ENCODE results near the gene RBMS3.
"Not testable (repeated sequence)": the region's sequence is repeated elsewhere in the genome, so short reads cannot be mapped to it uniquely, and the experiment has no call there.

The RBMS3 gene

GRCh38 chr3:29642393-29643033 lies 361.6 kb downstream of the RBMS3 start:
- DNase-seq = no peak

DNA sequence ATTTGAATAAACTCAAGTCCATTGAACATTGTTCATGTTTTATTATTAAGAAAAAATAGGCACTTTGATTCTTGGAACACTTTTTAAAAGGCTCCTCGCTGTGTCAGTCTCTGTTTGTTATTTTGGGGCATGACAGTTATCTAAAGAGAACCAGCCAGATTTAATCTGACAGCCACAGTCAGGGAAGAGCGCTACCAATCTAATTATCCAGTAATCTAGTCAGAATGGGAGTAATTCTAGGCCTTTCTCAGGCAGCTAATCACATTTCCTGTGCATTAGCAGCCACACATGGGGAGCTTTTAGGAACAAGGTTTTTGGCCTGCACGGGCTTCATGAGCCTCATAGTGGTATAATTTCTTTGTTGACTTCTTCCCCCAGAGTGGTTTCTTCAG lies 362.2 kb downstream of the RBMS3 start:
- DNase-seq = no peak

DNA sequence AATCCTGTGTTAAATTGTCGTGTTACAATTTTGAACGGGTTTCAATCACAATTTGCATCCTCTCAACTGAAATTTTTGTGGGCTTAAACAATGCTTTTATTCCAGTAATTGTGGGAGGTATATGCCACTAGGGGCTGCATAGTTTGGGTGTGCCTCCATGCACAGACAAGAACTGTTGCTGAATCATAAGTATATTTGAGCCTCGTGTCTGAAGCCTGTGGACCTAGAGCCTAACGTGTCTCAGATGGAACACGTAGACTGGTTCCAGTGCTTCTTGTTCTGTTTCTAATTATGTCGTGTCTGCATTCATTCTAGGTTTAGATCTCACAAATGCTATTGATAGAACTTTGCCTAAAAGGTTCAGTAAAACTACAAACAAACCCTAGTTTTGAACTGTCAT lies 363.4 kb downstream of the RBMS3 start:
- no peak for DNase-seq

GRCh38 chr3:29644956-29645636 lies 364.2 kb downstream of the RBMS3 start:
- DNase-seq = no peak

- no peak for DNase-seq
Measured at GRCh38 chr3:29646043-29646442, 365.2 kb downstream of the RBMS3 start.

- peak; percentile 2 for DNase-seq
Measured at GRCh38 chr3:29649815-29650547, 369.1 kb downstream of the RBMS3 start.

GRCh38 chr3:29653680-29654079 lies 372.8 kb downstream of the RBMS3 start:
- DNase-seq = no peak

- no peak for DNase-seq
Measured at GRCh38 chr3:29655015-29655747, 374.3 kb downstream of the RBMS3 start.

DNA sequence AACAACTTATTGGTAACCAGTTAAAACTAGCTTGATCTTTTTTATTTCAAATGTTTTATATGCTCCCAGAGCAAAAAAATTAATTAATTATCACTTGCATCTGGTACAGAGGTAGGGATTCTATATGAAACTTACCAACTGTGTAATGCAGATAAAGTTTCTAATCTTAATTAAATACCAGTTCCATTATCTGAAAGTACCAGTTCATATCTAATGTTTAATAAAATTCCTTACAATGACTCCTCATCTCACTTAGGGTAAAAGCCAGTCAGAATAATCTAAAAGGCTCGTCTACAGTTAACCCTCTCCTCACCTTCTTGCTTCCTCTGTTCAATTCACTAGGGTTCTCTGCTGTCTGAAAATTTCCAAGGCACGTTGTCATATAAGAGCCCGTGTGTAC lies 384.8 kb downstream of the RBMS3 start:
- DNase-seq = no peak

GRCh38 chr3:29668233-29668632 lies 387.4 kb downstream of the RBMS3 start:
- DNase-seq = no peak

GRCh38 chr3:29668728-29669127 lies 387.9 kb downstream of the RBMS3 start:
- no peak for DNase-seq

- not testable (repeated sequence) for DNase-seq
Measured at GRCh38 chr3:29670476-29670875, 389.6 kb downstream of the RBMS3 start.

DNA sequence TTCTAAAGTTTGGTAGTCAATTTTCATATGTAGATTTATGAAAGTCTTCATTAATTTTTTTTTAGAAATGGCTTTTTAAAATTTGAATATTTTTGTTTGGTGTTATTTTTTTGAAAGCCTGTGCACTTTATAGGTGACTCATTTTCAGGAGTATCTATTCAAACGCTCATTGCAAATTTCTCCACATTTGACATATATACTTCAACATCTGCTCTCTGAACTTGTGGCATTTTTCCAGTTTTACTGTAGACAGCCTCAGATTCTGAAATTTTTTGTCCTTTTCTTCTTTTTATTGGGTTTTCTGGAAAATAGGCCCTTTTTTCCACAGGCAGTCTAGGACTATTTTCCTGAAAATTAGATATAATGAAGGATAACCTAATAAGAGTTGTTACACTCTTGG lies 396.6 kb downstream of the RBMS3 start:
- DNase-seq = no peak

DNA sequence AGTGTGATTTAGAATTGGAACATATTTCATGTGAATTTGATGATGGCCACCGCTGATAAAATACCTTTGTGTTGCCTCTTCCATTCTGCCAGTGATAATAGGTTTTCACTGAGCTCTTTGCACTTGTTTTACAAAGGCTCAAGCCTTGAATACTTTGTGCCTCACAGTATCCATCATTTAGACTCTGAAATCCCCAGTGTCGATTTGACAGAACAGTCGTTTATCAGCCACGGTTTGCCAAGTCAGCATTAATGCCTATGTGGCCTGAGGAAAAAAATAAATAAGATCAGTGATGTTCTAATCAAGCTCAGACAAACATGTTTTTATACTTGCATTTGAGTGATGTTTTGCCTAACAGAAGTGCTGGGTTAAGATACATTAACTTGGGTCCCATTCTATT lies 399.1 kb downstream of the RBMS3 start:
- no peak for DNase-seq

- DNase-seq = no peak
Measured at GRCh38 chr3:29683018-29683993, 402.4 kb downstream of the RBMS3 start.

DNA sequence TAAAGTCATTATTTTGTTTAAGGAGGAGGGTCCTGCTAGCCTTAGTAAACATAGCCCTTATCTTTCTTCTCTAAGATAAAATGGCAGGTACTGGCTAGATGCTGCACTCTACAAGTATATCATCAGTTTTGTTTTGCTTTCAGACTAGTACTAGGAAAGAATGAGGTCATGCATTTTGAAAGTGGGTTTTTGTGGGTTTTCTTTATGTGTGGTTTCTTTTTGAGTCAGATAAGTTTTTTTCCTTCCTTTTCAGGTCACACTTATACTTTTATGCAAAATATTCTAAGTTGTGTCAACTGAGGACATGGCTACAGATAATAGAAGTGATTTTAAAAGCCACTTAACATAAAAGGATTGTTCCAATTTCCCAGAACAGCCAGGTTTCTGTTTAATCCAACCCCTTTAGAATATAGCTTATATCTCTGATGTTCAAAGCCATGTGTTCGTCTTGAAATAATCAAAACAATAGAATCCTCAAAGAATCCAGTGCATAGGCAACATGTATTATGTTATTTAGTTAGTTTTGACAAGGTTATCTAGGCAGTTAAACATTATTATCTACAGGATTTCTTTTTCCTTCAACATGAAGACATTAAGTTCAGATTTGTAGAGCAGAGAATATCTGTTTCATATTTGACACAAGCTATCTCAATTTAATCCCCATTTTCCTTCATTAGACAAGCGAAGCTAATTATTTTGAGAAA lies 406.2 kb downstream of the RBMS3 start:
- DNase-seq = no peak

DNA sequence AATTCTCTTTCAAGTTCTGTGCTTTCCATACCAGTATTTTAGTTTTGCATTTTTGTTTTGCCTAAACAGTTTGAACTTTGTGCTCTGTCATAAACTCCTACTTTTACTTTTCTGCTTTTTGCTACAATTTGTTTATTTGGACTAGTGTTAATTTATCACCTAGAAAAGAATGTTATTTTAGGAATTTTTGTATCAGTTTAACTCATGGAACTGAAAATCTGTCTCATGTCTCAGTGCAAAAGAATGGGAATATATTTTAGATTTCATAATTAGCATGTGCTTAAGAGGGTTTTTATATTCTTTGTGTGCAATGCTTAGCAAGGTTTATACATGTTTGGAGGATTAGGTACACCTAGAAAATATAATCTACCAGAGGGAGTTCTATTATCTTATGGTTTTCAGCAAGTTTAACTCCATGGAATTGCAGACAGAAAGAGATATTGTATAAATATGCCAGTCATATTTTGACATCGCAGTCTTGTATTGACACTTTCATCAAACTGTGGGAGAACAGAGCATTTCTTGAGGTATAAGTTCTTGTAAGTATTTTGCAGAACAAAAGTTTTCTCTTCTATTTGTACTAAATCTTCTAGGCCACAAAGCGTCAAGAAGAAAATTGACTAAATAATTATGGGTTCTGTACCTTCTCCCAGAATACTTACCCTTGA lies 409.9 kb downstream of the RBMS3 start:
- no peak for DNase-seq

DNA sequence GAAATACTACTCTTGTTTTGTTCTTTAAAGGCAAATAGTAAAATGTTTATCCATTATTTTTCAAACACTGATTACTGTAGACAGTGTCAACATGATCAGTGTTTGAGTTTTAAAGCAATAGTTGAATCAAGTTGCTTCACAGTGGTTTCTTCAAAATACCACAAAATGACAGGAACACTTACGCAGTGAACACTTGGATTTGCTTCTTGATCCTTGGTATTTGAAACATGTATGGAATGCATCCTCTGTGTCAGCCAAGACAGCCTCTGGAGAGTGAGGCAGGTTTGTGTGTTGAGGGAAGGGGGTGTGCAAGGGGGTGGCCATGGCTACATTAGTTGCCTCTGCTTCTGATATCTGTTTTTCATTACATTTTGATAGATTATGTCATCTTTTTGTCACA lies 413.0 kb downstream of the RBMS3 start:
- DNase-seq = no peak

GRCh38 chr3:29694331-29694730 lies 413.5 kb downstream of the RBMS3 start:
- DNase-seq = no peak

DNA sequence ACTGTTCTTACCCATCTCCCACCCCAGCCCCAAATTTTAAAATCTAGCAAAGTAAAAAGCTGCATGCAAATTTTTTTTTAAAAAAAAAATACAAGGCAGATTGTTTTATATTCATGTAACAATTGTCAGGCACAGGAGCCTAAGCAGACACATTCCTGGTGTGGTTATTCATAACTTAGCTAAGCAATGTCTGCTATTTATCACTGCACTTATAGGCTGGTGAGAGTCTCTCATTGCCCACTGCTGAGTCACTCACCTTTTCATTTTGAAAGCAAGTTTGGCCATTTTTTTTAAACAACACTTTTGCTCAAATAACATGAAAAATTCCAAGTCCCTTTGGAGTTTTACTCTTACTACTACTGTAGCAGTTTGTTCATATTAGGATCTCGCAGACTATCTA lies 413.9 kb downstream of the RBMS3 start:
- DNase-seq = no peak

- no peak for DNase-seq
Measured at GRCh38 chr3:29695201-29695600, 414.3 kb downstream of the RBMS3 start.

Measured in CD4-positive, alpha-beta T cell treated with Interferon gamma for 1 hour (primary cell).